Thoracic aorta (tissue), 2 donors: Measurements from ENCODE around the gene MTHFS. TPM values are rescaled to one million over a fixed set of nuclear protein-coding genes. Genes with fewer than 3 reads are reported as not detected.
"Not testable (repeated sequence)": the region's sequence is repeated elsewhere in the genome, so short reads cannot be mapped to it uniquely, and the experiment has no call there.

ENCODE experiments used
- ATAC-seq: fragments of 150-250 bp; one replicate; pipeline ENCODE4 v1.8.0; 2017; ENCODE audit warnings: low read depth; ENCODE audit not compliant: insufficient number of reproducible peaks, low FRiP score
- DNase-seq: peaks from one replicate; pipeline ENCODE4 v3.0.0-alpha.2; 2020; ENCODE audit warnings: low spot score
- H3K27ac ChIP-seq, 2 donors: fragments of 200-600 bp; sonication (generic); 1 replicate in 1 of 2; 2 replicates in 1 of 2; pipeline ENCODE4 v1.5.1; 2016; ENCODE audit warnings: mild to moderate bottlenecking in 2 of 2, moderate library complexity in 2 of 2
- H3K27me3 ChIP-seq: fragments of 200-600 bp; sonication (generic); replicated peaks from 2 replicates; pipeline ENCODE4 v1.6.0; 2016; ENCODE audit warnings: mild to moderate bottlenecking; ENCODE audit not compliant: insufficient read depth
- H3K36me3 ChIP-seq: fragments of 200-600 bp; sonication (generic); one replicate; pipeline ENCODE4 v1.5.1; 2016
- H3K4me1 ChIP-seq, 2 donors: fragments of 200-600 bp; sonication (generic); 1 replicate in 1 of 2; 2 replicates in 1 of 2; pipeline versions ENCODE4 v1.5.1 to v1.6.0; 2016; ENCODE audit warnings: low read depth in 2 of 2, mild to moderate bottlenecking in 1 of 2; ENCODE audit not compliant: control insufficient read depth in 1 of 2
- H3K4me3 ChIP-seq: fragments of 200-600 bp; sonication (generic); 2 replicates; pipeline ENCODE4 v1.5.1; 2016; ENCODE audit warnings: mild to moderate bottlenecking
- H3K9me3 ChIP-seq: fragments of 200-600 bp; sonication (generic); 2 replicates; pipeline ENCODE4 v1.5.1; 2016
- total RNA-seq, 2 donors: library from RNA; depleted of rRNA; stranded (reverse); fragments of >200 nt; gene quantifications; one replicate each; pipeline versions ENCODE4 v1.1.0 to v1.2.3, GENCODE V29; 2016
- TF ChIP-seq, protein P1 (sequence below): fragments of 200-600 bp; sonication (generic); IDR thresholded peaks from one replicate; pipeline ENCODE4 v1.5.1; 2019; ENCODE audit warnings: antibody characterized with exemption

MTHFS gene
- total RNA-seq, 2 donors from 2014 or later, result 6.2 to 30.6 TPM

GRCh38 chr15:79938143-79938542, 41.3 kb upstream of the MTHFS start:
- no peak for ATAC-seq
- DNase-seq, result no peak
- no peaks in the 10 kb centered on the region for H3K36me3 ChIP-seq
- no peaks in the 10 kb centered on the region for H3K27me3 ChIP-seq
- no peaks in the 10 kb centered on the region for H3K9me3 ChIP-seq
- no peak overlapping the region for H3K4me3 ChIP-seq
- no peak overlapping the region for H3K27ac ChIP-seq
- TF ChIP-seq, protein P1, sequence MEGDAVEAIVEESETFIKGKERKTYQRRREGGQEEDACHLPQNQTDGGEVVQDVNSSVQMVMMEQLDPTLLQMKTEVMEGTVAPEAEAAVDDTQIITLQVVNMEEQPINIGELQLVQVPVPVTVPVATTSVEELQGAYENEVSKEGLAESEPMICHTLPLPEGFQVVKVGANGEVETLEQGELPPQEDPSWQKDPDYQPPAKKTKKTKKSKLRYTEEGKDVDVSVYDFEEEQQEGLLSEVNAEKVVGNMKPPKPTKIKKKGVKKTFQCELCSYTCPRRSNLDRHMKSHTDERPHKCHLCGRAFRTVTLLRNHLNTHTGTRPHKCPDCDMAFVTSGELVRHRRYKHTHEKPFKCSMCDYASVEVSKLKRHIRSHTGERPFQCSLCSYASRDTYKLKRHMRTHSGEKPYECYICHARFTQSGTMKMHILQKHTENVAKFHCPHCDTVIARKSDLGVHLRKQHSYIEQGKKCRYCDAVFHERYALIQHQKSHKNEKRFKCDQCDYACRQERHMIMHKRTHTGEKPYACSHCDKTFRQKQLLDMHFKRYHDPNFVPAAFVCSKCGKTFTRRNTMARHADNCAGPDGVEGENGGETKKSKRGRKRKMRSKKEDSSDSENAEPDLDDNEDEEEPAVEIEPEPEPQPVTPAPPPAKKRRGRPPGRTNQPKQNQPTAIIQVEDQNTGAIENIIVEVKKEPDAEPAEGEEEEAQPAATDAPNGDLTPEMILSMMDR, result no peak
- no peaks in the 10 kb centered on the region for H3K4me1 ChIP-seq

DNA sequence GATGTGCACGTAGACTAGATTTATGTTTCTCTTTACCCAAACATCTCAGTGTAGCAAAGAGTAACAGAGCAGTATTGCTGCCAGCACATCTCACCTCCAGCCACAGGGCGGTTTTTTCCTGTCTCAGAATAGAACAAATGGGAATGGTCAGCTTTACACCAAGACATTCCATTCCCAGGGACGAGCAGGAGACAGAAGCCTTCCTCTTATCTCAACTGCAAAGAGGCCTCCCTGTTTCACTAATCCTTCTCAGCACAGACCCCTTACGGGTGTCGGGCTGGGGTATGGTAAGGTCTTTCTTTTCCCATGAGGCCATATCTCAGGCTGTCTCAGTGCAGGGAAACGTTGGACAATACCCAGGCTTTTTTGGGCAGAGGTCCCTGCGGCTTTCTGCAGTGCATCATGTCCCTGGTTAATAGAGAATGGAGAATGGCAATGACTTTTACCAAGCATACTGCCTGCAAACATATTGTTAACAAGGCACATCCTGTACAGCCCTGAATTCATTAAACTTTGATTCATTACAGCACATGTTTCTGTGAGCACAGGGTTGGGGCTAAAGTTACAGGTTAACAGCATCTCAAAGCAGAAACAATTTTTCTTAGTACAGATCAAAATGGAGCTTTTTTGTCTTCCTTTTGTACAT, 38.9 kb upstream of the MTHFS start:
- not testable (repeated sequence) for H3K27ac ChIP-seq, H3K27me3 ChIP-seq, ATAC-seq, DNase-seq, H3K4me1 ChIP-seq, H3K36me3 ChIP-seq, H3K9me3 ChIP-seq, H3K4me3 ChIP-seq

DNA sequence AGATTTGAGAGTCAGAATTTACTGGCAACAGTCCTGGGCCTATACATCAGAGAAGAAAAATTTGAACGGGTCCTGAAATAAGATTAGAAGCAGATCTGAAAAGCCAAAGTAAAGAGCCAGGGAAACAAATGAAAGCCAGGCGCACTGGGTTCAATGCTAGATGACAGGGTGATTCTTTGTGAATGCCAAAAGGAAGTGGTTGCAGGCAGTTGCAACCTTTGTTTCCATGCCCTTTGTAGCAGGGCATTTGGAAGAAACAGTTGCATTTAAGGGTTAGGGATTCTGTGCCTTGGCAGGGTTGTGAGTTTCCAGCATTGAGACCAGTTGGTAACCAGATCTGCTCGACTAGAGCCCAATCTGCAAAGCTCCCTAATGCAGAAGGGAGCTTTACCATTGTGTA, 36.4 kb upstream of the MTHFS start:
- no peak for DNase-seq
- TF ChIP-seq, protein P1, result no peak
- Histone ChIP-seq H3K27ac (no peak overlapping the region), H3K4me3 (no peak overlapping the region), H3K4me1 (no peaks in the 10 kb centered on the region), H3K9me3 (no peaks in the 10 kb centered on the region), H3K27me3 (no peaks in the 10 kb centered on the region), H3K36me3 (no peaks in the 10 kb centered on the region)
- no peak for ATAC-seq

DNA sequence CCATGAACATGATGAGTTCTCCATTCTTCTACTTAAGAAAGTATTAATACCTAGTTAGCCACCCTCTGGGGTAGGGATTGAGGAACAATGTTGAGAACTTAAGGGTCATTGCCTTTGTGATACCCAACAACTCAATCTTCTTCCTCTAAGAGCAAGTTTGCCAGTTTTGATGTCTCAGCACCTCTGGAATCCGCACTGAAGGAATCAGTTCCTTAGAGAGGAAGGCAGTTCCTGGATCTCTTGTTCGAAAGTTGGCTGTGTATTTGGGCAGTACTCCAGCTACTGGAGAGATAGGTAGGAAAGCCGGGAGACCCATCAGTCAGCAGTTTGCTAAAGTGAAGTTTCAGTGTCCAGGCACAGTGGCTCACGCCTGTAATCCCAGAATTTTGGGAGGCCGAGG, 35.6 kb upstream of the MTHFS start:
- Histone ChIP-seq H3K4me3 (no peak overlapping the region), H3K27ac (no peak overlapping the region), H3K9me3 (no peaks in the 10 kb centered on the region), H3K27me3 (no peaks in the 10 kb centered on the region), H3K4me1 (no peaks in the 10 kb centered on the region), H3K36me3 (no peaks in the 10 kb centered on the region)
- TF ChIP-seq, protein P1, result no peak
- no peak for DNase-seq
- ATAC-seq, result no peak

GRCh38 chr15:79930516-79930915, 33.7 kb upstream of the MTHFS start:
- ATAC-seq (no peak), DNase-seq (no peak)
- no peaks in the 10 kb centered on the region for H3K27me3 ChIP-seq
- H3K4me1 ChIP-seq, result no peaks in the 10 kb centered on the region
- no peak overlapping the region for H3K4me3 ChIP-seq
- no peaks in the 10 kb centered on the region for H3K36me3 ChIP-seq
- no peak overlapping the region for H3K27ac ChIP-seq
- no peaks in the 10 kb centered on the region for H3K9me3 ChIP-seq
- TF ChIP-seq, protein P1, result no peak

DNA sequence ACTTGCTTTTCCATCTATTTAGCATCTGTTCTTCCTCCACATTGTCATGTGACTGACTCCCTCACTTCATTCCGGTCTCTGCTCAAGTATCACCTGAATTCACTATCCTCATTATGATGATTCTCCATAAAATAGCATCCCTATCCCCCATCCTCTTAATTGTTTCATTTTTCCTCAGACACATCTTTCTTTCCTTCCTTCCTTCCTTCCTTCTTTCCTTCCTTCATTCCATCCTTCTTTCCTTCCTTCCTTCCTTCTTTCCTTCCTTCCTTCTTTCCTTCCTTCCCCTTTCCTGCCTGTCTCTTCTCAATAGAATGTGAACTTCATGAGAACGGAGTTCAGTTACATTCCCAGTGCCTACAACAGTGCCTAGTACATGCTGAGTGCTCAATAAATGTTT, 32.6 kb upstream of the MTHFS start:
- Histone ChIP-seq H3K4me3 (no peak overlapping the region), H3K27ac (no peak overlapping the region), H3K4me1 (peaks cover under 1 to 2% of the 10 kb centered on the region in 2 donors), H3K9me3 (no peaks in the 10 kb centered on the region), H3K36me3 (no peaks in the 10 kb centered on the region), H3K27me3 (no peaks in the 10 kb centered on the region)
- no peak for DNase-seq
- no peak for ATAC-seq
- TF ChIP-seq, protein P1, result no peak

DNA sequence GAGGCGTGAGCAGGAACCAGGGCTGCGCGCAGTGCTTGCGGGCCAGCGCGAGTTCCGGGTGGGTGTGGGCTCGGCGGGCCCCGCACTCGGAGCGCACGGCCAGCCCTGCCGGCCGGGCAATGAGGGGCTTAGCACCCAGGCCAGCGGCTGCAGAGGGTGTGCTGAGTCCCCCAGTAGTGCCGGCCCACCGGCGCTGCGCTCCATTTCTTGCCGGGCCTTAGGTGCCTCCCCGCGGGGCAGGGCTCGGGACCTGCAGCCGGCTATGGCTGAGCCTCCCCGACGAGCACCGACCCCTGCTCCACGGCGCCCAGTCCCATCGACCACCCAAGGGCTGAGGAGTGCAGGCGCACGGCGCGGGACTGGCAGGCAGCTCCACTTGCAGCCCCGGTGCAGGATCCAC, 29.3 kb upstream of the MTHFS start:
- H3K4me1 ChIP-seq, H3K36me3 ChIP-seq, H3K27ac ChIP-seq, H3K4me3 ChIP-seq, H3K9me3 ChIP-seq, ATAC-seq, H3K27me3 ChIP-seq, DNase-seq: not testable (repeated sequence)
